ENCODE results near the gene B9D2.

The B9D2 gene

DNA sequence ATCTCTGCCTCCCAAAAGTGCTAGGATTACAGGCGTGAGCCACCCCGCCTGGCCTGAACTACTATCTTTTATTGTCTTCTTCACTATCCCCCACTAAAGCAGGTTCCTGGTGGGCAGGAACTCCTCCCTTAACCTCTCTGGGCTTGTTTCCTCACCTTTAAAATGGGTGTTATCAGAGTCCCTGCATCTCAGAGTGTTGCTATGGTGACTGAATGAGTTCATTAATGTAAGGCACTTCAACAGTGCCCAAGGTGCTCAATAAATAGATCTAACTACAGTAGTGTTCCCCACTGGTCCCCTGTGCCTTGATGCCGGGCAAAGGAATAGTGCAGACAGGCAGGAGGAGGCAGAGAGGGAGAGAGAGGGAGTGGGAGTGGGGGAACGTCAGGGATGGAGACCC lies 33.5 kb downstream of the B9D2 start:
- TF ChIP-seq, protein P1, sequence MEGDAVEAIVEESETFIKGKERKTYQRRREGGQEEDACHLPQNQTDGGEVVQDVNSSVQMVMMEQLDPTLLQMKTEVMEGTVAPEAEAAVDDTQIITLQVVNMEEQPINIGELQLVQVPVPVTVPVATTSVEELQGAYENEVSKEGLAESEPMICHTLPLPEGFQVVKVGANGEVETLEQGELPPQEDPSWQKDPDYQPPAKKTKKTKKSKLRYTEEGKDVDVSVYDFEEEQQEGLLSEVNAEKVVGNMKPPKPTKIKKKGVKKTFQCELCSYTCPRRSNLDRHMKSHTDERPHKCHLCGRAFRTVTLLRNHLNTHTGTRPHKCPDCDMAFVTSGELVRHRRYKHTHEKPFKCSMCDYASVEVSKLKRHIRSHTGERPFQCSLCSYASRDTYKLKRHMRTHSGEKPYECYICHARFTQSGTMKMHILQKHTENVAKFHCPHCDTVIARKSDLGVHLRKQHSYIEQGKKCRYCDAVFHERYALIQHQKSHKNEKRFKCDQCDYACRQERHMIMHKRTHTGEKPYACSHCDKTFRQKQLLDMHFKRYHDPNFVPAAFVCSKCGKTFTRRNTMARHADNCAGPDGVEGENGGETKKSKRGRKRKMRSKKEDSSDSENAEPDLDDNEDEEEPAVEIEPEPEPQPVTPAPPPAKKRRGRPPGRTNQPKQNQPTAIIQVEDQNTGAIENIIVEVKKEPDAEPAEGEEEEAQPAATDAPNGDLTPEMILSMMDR (conservative IDR thresholded peaks at IDR 0.05), result no peak
- no peak overlapping the region for H3K27ac ChIP-seq

GRCh38 chr19:41328842-41329225 lies 35.1 kb downstream of the B9D2 start:
- TF ChIP-seq, protein P1 (conservative IDR thresholded peaks at IDR 0.05), result no peak
- H3K27ac ChIP-seq, result no peak overlapping the region

- TF ChIP-seq, protein P1 (conservative IDR thresholded peaks at IDR 0.05), result no peak
- H3K27ac ChIP-seq, result peak overlapping the region; percentile 86; the same call in 1 of the 2 replicates
These were observed 35.6 kb downstream of the B9D2 start for GRCh38 chr19:41328157-41328841.

DNA sequence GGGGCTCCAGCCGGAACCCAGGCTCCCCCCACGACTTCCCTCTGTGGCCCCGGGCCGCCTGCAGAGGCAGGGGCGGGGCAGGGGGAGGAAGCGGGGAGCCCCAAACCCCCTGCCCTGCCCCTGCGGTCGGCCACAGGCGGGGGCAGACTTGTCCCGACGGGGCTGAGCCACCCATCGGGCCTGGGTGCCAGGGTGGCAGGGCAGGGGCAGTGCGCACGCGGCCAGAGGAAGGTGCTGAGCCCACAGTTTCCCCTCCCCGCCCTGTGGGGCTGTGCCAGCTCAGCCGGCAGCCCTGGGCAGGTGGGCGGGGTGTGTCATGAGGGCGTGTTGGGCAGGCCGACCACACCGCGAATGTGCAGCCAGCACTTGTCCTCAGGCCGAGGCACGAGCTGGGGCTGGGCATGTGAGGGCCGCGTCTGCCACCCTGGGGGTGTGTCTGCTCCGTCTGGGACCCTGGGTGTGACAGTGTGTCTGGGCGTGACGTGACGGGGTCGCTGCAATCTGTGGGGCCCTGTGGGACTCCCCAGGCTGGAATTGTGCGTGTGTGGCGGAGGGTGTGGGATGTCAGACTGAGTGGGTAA lies 36.3 kb downstream of the B9D2 start:
- peak overlapping the region; percentile 86 for H3K27ac ChIP-seq
- TF ChIP-seq, protein P1 (conservative IDR thresholded peaks at IDR 0.05), result no peak

- TF ChIP-seq, protein P1 (conservative IDR thresholded peaks at IDR 0.05), result no peak
- H3K27ac ChIP-seq, result peak overlapping the region; percentile 86
These were observed 36.8 kb downstream of the B9D2 start for GRCh38 chr19:41327076-41327575.

GRCh38 chr19:41325947-41326706 lies 37.8 kb downstream of the B9D2 start:
- TF ChIP-seq, protein P1 (conservative IDR thresholded peaks at IDR 0.05), result no peak
- peak overlapping the region; percentile 86 for H3K27ac ChIP-seq

DNA sequence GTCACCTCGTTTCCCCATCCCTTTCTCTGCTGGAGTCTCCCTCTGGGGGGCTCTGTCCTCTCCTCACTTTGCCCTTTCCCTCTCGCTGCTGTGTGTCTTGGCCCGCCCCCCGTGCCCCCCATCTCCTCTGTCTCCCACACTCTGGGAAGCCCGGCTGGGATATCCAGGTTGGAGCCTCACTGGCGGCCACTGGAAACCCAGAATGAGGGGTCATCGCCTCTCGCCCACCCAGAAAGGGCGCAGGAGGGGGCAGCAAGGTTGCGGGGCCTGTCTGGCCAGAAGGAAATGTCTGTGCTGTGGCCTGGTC lies 38.4 kb downstream of the B9D2 start:
- TF ChIP-seq, protein P1 (conservative IDR thresholded peaks at IDR 0.05), result no peak

More for the DNA sequence above, 38.4 kb downstream of the B9D2 start:
- peak overlapping the region; percentile 86 for H3K27ac ChIP-seq

All from VCaP (cell line).